HFFc6 (cell line): ENCODE results near the gene SYNJ1. TPM values are rescaled to one million over a fixed set of nuclear protein-coding genes. Genes with fewer than 3 reads are reported as not detected.

Experiments
- DNase-seq: peaks from one replicate; pipeline ENCODE4 v3.0.0-alpha.2; 2018
- H3K27ac Mint-ChIP-seq: 2 replicates; pipeline ENCODE4 v1.8.0; 2020; ENCODE audit warnings: mild to moderate bottlenecking, mixed read lengths
- H3K27me3 Mint-ChIP-seq: 2 replicates; pipeline ENCODE4 v1.8.0; 2021; ENCODE audit warnings: mild to moderate bottlenecking, moderate library complexity, mixed read lengths; ENCODE audit not compliant: insufficient read depth
- H3K36me3 Mint-ChIP-seq: 2 replicates; pipeline ENCODE4 v1.8.0; 2021; ENCODE audit warnings: low read depth, mixed read lengths
- H3K4me1 Mint-ChIP-seq: 2 replicates; pipeline ENCODE4 v1.8.0; 2020; ENCODE audit warnings: low read depth, mixed read lengths
- H3K4me3 Mint-ChIP-seq: 2 replicates; pipeline ENCODE4 v1.8.0; 2020; ENCODE audit warnings: mild to moderate bottlenecking, moderate library complexity, mixed read lengths
- H3K9me3 Mint-ChIP-seq: 2 replicates; pipeline ENCODE4 v1.8.0; 2020; ENCODE audit warnings: mild to moderate bottlenecking, mixed read lengths
- total RNA-seq, 6 experiments: library from RNA; stranded (reverse); fragmentation: NEBNext Ultra II Directional; extraction: Animal tissue kit (Norgen Biotek cat#: 25700); gene quantifications; 2 replicates in 1 of 6; 3 replicates in 5 of 6; pipeline ENCODE4 v1.2.3, GENCODE V29; 2021
- TF ChIP-seq, protein P1 (sequence below): fragments of 200-600 bp; sonication (generic); IDR thresholded peaks from 2 replicates; pipeline ENCODE4 v1.5.0; 2021; ENCODE audit warnings: antibody characterized with exemption, mild to moderate bottlenecking

Gene SYNJ1
- total RNA-seq, 6 experiments from 2014 or later: 14.3 to 17.9 (median 15.6) TPM

DNA sequence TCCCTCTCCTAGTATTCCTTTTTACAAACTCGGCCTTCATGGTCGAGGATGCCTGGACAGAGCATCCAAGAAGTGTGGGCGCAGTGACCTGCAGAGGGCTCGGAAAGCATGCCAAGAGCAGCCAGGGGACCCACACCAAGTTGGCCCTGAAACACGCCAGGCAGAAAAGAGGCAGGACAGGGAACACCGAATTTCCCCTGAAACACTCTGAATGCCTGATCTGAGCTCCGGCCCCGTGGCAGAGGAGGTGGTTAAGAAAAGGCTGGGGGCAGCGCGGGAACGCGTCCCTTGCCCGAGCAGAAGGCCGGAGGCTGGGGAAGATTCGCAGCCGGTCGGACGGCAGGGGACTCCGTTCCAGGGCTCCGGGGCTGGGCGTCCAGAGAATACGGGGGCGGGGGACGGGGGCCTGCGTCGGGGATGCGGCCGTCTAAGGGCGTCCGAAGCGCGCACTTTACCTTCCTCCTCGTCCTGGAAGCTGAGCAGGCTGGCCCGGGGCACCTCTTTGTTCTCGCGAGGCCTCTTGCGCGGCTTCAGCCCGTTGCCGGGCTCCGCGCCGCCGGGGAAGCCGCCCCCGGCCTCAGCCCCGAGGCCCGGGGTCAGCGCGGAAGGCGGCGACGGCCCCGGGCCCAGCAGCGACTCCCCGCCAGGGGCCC lies 43.2 kb upstream of the SYNJ1 start:
- TF ChIP-seq, protein P1, sequence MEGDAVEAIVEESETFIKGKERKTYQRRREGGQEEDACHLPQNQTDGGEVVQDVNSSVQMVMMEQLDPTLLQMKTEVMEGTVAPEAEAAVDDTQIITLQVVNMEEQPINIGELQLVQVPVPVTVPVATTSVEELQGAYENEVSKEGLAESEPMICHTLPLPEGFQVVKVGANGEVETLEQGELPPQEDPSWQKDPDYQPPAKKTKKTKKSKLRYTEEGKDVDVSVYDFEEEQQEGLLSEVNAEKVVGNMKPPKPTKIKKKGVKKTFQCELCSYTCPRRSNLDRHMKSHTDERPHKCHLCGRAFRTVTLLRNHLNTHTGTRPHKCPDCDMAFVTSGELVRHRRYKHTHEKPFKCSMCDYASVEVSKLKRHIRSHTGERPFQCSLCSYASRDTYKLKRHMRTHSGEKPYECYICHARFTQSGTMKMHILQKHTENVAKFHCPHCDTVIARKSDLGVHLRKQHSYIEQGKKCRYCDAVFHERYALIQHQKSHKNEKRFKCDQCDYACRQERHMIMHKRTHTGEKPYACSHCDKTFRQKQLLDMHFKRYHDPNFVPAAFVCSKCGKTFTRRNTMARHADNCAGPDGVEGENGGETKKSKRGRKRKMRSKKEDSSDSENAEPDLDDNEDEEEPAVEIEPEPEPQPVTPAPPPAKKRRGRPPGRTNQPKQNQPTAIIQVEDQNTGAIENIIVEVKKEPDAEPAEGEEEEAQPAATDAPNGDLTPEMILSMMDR: no peak; the same call in 1 of the 2 replicates
- peak; percentile 36 for DNase-seq
- Mint-ChIP-seq H3K9me3 (no peaks in the 10 kb centered on the region), H3K4me3 (peak overlapping the region; percentile 93), H3K4me1 (peaks cover 49% of the 10 kb centered on the region), H3K27ac (peak overlapping the region; percentile 78), H3K27me3 (peaks cover 1% of the 10 kb centered on the region; the same call in 1 of the 2 replicates), H3K36me3 (peaks cover 25% of the 10 kb centered on the region)

DNA sequence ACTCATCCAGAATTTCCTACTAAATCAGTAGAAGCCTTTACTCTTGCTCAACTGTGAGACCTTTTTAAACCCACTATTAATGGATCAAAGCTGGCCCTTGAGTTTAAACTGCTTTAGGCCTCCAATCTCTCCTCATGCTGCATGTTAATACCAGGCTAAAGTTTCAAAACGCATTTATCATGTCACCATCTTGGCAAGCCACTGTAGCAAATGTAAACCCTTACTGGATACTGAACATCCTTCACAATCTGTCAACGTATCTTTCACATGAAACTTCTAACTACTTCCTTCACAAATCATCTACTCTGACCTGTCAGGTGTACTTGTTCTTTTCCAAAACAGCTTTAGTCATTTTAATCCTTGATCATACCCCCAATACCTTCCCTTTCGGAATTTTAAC lies 40.7 kb upstream of the SYNJ1 start:
- Mint-ChIP-seq H3K9me3 (no peaks in the 10 kb centered on the region), H3K27me3 (peaks cover 1% of the 10 kb centered on the region; the same call in 1 of the 2 replicates), H3K4me1 (peaks cover 49% of the 10 kb centered on the region), H3K4me3 (peak overlapping the region; percentile 7; the same call in 1 of the 2 replicates), H3K27ac (no peak overlapping the region), H3K36me3 (peaks cover 25% of the 10 kb centered on the region)
- TF ChIP-seq, protein P1: no peak
- no peak for DNase-seq

DNA sequence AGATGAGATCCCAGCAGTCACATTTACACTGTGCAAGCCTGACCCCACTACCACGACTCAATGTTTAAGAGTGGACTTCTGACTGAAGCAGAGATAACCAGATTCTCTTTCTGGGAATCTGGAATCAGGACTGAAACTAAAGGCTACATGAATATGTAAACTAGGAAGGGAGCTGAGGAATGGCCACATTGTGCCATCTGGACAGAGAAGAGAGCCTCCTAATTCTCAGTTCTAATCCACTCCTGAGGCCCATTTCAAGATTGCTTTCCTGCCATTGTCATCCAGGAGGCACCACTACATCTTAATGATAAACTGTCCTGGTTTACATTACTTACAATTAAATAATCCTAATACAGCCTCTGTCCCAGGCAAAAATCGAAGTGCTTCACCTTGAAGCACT lies 37.2 kb upstream of the SYNJ1 start:
- no peak overlapping the region for H3K27ac Mint-ChIP-seq
- H3K36me3 Mint-ChIP-seq: peaks cover 40% of the 10 kb centered on the region
- peaks cover 34% of the 10 kb centered on the region for H3K4me1 Mint-ChIP-seq

DNA sequence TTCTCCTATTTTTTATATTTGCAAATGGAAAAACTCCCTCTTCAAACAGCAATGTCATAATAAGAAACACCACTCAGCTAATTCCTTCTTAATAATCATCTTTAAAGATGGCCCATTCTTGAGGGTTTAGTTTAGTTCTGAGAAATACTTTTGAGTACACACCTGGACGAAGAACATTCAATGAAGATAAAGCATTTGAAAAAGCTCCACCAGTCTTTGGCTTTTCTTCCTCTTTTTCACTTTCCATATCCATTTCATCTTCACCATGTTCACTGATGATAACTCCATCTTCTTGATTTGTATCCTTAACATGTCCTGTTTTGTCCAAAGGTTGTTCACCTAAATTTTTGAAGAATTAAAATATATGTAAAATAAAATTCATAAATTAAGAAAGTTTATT lies 36.4 kb upstream of the SYNJ1 start:
- no peaks in the 10 kb centered on the region for H3K27me3 Mint-ChIP-seq
- H3K9me3 Mint-ChIP-seq: no peaks in the 10 kb centered on the region
- H3K36me3 Mint-ChIP-seq: peaks cover 43% of the 10 kb centered on the region
- DNase-seq: no peak
- TF ChIP-seq, protein P1: no peak
- no peak overlapping the region for H3K4me3 Mint-ChIP-seq
- no peak overlapping the region for H3K27ac Mint-ChIP-seq
- peaks cover 26% of the 10 kb centered on the region for H3K4me1 Mint-ChIP-seq

More for the DNA sequence above, 37.2 kb upstream of the SYNJ1 start:
- TF ChIP-seq, protein P1: no peak
- no peak for DNase-seq
- Mint-ChIP-seq H3K27me3 (no peaks in the 10 kb centered on the region), H3K9me3 (no peaks in the 10 kb centered on the region), H3K4me3 (no peak overlapping the region)

DNA sequence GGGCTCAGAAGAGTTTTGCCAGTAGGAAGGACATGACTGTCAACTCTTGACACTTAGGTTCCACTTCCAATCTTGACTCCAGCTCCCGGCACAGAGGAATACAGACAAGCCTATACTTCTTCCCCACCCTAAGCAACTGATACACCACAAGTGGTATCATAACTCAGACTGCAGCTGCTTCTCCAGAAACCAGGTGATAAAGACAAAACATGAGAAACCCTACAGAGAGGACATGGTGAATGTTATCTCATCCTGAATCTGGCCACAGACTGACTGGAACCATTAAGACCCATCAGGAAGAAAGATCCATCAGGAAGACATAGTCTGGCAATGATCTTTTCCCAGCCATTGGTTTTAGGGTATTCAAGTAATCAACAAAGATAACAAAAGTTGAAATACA lies 30.0 kb upstream of the SYNJ1 start:
- no peak for DNase-seq
- Mint-ChIP-seq H3K4me1 (no peaks in the 10 kb centered on the region), H3K27me3 (no peaks in the 10 kb centered on the region), H3K9me3 (no peaks in the 10 kb centered on the region), H3K36me3 (peaks cover 29% of the 10 kb centered on the region), H3K4me3 (no peak overlapping the region), H3K27ac (no peak overlapping the region)
- TF ChIP-seq, protein P1: no peak
